KMS-11 (cell line): ENCODE measurements around the gene GRID1.

ENCODE experiments used
- H2AFZ ChIP-seq: fragments of 200-600 bp; sonication (generic); 2 replicates; pipeline ENCODE4 v1.6.1; 2016; ENCODE audit warnings: antibody characterized with exemption, mixed run types, low read depth
- H3K27ac ChIP-seq: fragments of 200-600 bp; sonication (generic); 2 replicates; pipeline ENCODE4 v1.6.1; 2016; ENCODE audit warnings: mild to moderate bottlenecking, mixed run types
- H3K27me3 ChIP-seq: fragments of 200-600 bp; sonication (generic); 2 replicates; pipeline ENCODE4 v1.6.1; 2017; ENCODE audit warnings: mild to moderate bottlenecking, low read depth, mixed run types, moderate library complexity; ENCODE audit not compliant: insufficient read depth
- H3K36me3 ChIP-seq: fragments of 200-600 bp; sonication (generic); 2 replicates; pipeline ENCODE4 v1.6.1; 2017; ENCODE audit warnings: mild to moderate bottlenecking, mixed run types; ENCODE audit not compliant: insufficient read depth
- H3K4me1 ChIP-seq: fragments of 200-600 bp; sonication (generic); 2 replicates; pipeline ENCODE4 v1.6.1; 2016; ENCODE audit warnings: mild to moderate bottlenecking, low read depth, mixed run types; ENCODE audit not compliant: poor library complexity, severe bottlenecking
- H3K4me2 ChIP-seq: fragments of 200-600 bp; sonication (generic); 2 replicates; pipeline ENCODE4 v1.7.0; 2016; ENCODE audit warnings: mild to moderate bottlenecking, mixed run types
- H3K4me3 ChIP-seq: fragments of 200-600 bp; sonication (generic); IDR thresholded peaks from 2 replicates; pipeline ENCODE4 v1.6.1; 2017; ENCODE audit warnings: low read depth, low read length, mixed read lengths; ENCODE audit not compliant: insufficient read depth
- H3K79me2 ChIP-seq: fragments of 200-600 bp; sonication (generic); 2 replicates; pipeline ENCODE4 v1.6.1; 2016; ENCODE audit warnings: low read depth, mixed run types; ENCODE audit not compliant: insufficient read depth
- H3K9ac ChIP-seq: fragments of 200-600 bp; sonication (generic); 2 replicates; pipeline ENCODE4 v1.6.1; 2016; ENCODE audit warnings: mild to moderate bottlenecking, mixed run types
- H4K20me1 ChIP-seq: fragments of 200-600 bp; sonication (generic); 2 replicates; pipeline ENCODE4 v1.6.1; 2016; ENCODE audit warnings: mild to moderate bottlenecking, mixed run types; ENCODE audit not compliant: insufficient read depth
- CTCF ChIP-seq: fragments of 200-600 bp; sonication (generic); conservative IDR thresholded peaks from 2 replicates; pipeline ENCODE4 v1.6.1; 2017; ENCODE audit warnings: low read depth, mild to moderate bottlenecking, antibody characterized with exemption, low read length, moderate library complexity, mixed read lengths

GRID1 gene

GRCh38 chr10:85916286-85916685 lies 450.3 kb downstream of the GRID1 start:
- no peaks in the 10 kb centered on the region for H3K36me3 ChIP-seq
- H3K27me3 ChIP-seq, result no peaks in the 10 kb centered on the region
- no peaks in the 10 kb centered on the region for H4K20me1 ChIP-seq
- no peak overlapping the region for H3K4me3 ChIP-seq
- no peak overlapping the region for H2AFZ ChIP-seq
- H3K9ac ChIP-seq, result no peak overlapping the region
- H3K4me1 ChIP-seq, result no peaks in the 10 kb centered on the region
- H3K4me2 ChIP-seq, result no peak overlapping the region
- no peak overlapping the region for H3K27ac ChIP-seq
- TF ChIP-seq CTCF, result no peak
- no peaks in the 10 kb centered on the region for H3K79me2 ChIP-seq

GRCh38 chr10:85915245-85915846 lies 451.2 kb downstream of the GRID1 start:
- Histone ChIP-seq H3K27ac (no peak overlapping the region), H3K36me3 (no peaks in the 10 kb centered on the region), H3K27me3 (no peaks in the 10 kb centered on the region), H3K4me3 (no peak overlapping the region), H3K4me2 (no peak overlapping the region), H3K79me2 (no peaks in the 10 kb centered on the region), H3K4me1 (no peaks in the 10 kb centered on the region), H4K20me1 (no peaks in the 10 kb centered on the region), H2AFZ (no peak overlapping the region), H3K9ac (no peak overlapping the region)
- no peak for TF ChIP-seq CTCF

- no peaks in the 10 kb centered on the region for H3K4me1 ChIP-seq
- H3K36me3 ChIP-seq, result no peaks in the 10 kb centered on the region
- no peaks in the 10 kb centered on the region for H4K20me1 ChIP-seq
- H2AFZ ChIP-seq, result no peak overlapping the region
- H3K4me2 ChIP-seq, result no peak overlapping the region
- no peak for TF ChIP-seq CTCF
- no peak overlapping the region for H3K4me3 ChIP-seq
- no peaks in the 10 kb centered on the region for H3K27me3 ChIP-seq
- H3K27ac ChIP-seq, result no peak overlapping the region
- no peak overlapping the region for H3K9ac ChIP-seq
- H3K79me2 ChIP-seq, result no peaks in the 10 kb centered on the region
Observed at GRCh38 chr10:85914720-85915119, 451.9 kb downstream of the GRID1 start.

GRCh38 chr10:85908462-85908861 lies 458.1 kb downstream of the GRID1 start:
- no peak overlapping the region for H3K27ac ChIP-seq
- H3K79me2 ChIP-seq, result no peaks in the 10 kb centered on the region
- H2AFZ ChIP-seq, result no peak overlapping the region
- no peak overlapping the region for H3K4me2 ChIP-seq
- no peaks in the 10 kb centered on the region for H3K27me3 ChIP-seq
- no peaks in the 10 kb centered on the region for H3K36me3 ChIP-seq
- no peaks in the 10 kb centered on the region for H3K4me1 ChIP-seq
- TF ChIP-seq CTCF, result no peak
- no peak overlapping the region for H3K9ac ChIP-seq
- no peak overlapping the region for H3K4me3 ChIP-seq
- no peaks in the 10 kb centered on the region for H4K20me1 ChIP-seq

- no peak for TF ChIP-seq CTCF
- H3K4me3 ChIP-seq, result no peak overlapping the region
- no peaks in the 10 kb centered on the region for H3K27me3 ChIP-seq
- H3K4me2 ChIP-seq, result no peak overlapping the region
- no peak overlapping the region for H3K9ac ChIP-seq
- H4K20me1 ChIP-seq, result no peaks in the 10 kb centered on the region
- no peak overlapping the region for H2AFZ ChIP-seq
- no peaks in the 10 kb centered on the region for H3K79me2 ChIP-seq
- no peaks in the 10 kb centered on the region for H3K36me3 ChIP-seq
- H3K4me1 ChIP-seq, result no peaks in the 10 kb centered on the region
- H3K27ac ChIP-seq, result no peak overlapping the region
Observed at GRCh38 chr10:85902051-85902450, 464.5 kb downstream of the GRID1 start.
